Astrocyte (in vitro differentiated cells and primary cell): ENCODE measurements around the gene S100A11. TPM values are rescaled to one million over a fixed set of nuclear protein-coding genes. Genes with fewer than 3 reads are reported as not detected.

ENCODE experiments used
- DNase-seq: peaks from one replicate; pipeline ENCODE4 v3.0.0-alpha.2; 2010; ENCODE audit warnings: low read depth
- FAIRE-seq: peaks from 2 replicates; lab custom pipeline; 2011; peaks lifted over from hg19 to GRCh38; lab: Jason Lieb, UNC
- H2AFZ ChIP-seq: 2 replicates; pipeline ENCODE4 v1.6.0; 2012; ENCODE audit warnings: low read depth, low read length, inconsistent platforms
- H3K27ac ChIP-seq: 2 replicates; pipeline ENCODE4 v1.5.1; 2011; ENCODE audit warnings: low read depth, low read length, inconsistent platforms
- H3K27me3 ChIP-seq: 2 replicates; pipeline ENCODE4 v1.6.0; 2011; ENCODE audit warnings: low read length, inconsistent platforms; ENCODE audit not compliant: insufficient read depth
- H3K36me3 ChIP-seq: 2 replicates; pipeline ENCODE4 v1.5.1; 2011; ENCODE audit warnings: low read length, inconsistent platforms; ENCODE audit not compliant: insufficient read depth
- H3K4me1 ChIP-seq: 2 replicates; pipeline ENCODE4 v1.5.1; 2011; ENCODE audit warnings: low read length, inconsistent platforms; ENCODE audit not compliant: insufficient read depth
- H3K4me2 ChIP-seq: 2 replicates; pipeline ENCODE4 v1.6.0; 2012; ENCODE audit warnings: low read length, inconsistent platforms
- H3K4me3 ChIP-seq: 2 replicates; pipeline ENCODE4 v1.5.1; 2011; ENCODE audit warnings: low read depth, mild to moderate bottlenecking, low read length, inconsistent platforms; ENCODE audit not compliant: insufficient read depth
- H3K79me2 ChIP-seq: 2 replicates; pipeline ENCODE4 v1.6.0; 2012; ENCODE audit warnings: mild to moderate bottlenecking, low read length, inconsistent platforms; ENCODE audit not compliant: insufficient read depth
- H3K9ac ChIP-seq: 2 replicates; pipeline ENCODE4 v1.6.0; 2012; ENCODE audit warnings: mild to moderate bottlenecking, low read length, inconsistent platforms
- H3K9me3 ChIP-seq: 2 replicates; pipeline ENCODE4 v1.5.1; 2012; ENCODE audit warnings: low read depth, mild to moderate bottlenecking, low read length, inconsistent platforms; ENCODE audit not compliant: insufficient read depth
- H4K20me1 ChIP-seq: 2 replicates; pipeline ENCODE4 v1.6.0; 2012; ENCODE audit warnings: low read length, inconsistent platforms; ENCODE audit not compliant: insufficient read depth
- H3K27ac Mint-ChIP-seq: one replicate; pipeline ENCODE4 v1.8.0; 2021; ENCODE audit warnings: mild to moderate bottlenecking, mixed read lengths; ENCODE audit not compliant: unreplicated experiment
- H3K27me3 Mint-ChIP-seq: one replicate; pipeline ENCODE4 v1.8.0; 2021; ENCODE audit warnings: low read depth, mixed read lengths; ENCODE audit not compliant: unreplicated experiment
- H3K36me3 Mint-ChIP-seq: one replicate; pipeline ENCODE4 v1.8.0; 2021; ENCODE audit warnings: low read depth, mixed read lengths; ENCODE audit not compliant: unreplicated experiment
- H3K4me1 Mint-ChIP-seq: one replicate; pipeline ENCODE4 v1.8.0; 2021; ENCODE audit warnings: low read depth, mixed read lengths; ENCODE audit not compliant: unreplicated experiment
- H3K4me3 Mint-ChIP-seq: one replicate; pipeline ENCODE4 v1.8.0; 2021; ENCODE audit warnings: mild to moderate bottlenecking, moderate library complexity, mixed read lengths; ENCODE audit not compliant: unreplicated experiment
- H3K9me3 Mint-ChIP-seq: one replicate; pipeline ENCODE4 v1.8.0; 2021; ENCODE audit warnings: mild to moderate bottlenecking, mixed read lengths; ENCODE audit not compliant: unreplicated experiment
- EZH2 ChIP-seq: IDR thresholded peaks from 2 replicates; pipeline ENCODE4 v1.6.1; 2012; ENCODE audit warnings: mild to moderate bottlenecking, low read length, inconsistent platforms; ENCODE audit not compliant: insufficient read depth
- total RNA-seq: library from RNA; stranded (reverse); gene quantifications from 2 replicates; pipeline ENCODE4 v1.2.1, GENCODE V29; 2021
- TF ChIP-seq, protein P1 (sequence below): IDR thresholded peaks from 2 replicates; pipeline ENCODE4 v1.5.1; 2011; ENCODE audit warnings: low read depth, mild to moderate bottlenecking, inconsistent platforms, low read length, moderate library complexity; ENCODE audit not compliant: insufficient read depth

The S100A11 gene
- total RNA-seq, 1 donor from 2014 or later: 1,482 TPM

GRCh38 chr1:152020849-152021248 is 16.0 kb downstream of the S100A11 start:
- Mint-ChIP-seq H3K36me3 (no peaks in the 10 kb centered on the region), H3K27ac (no peak overlapping the region), H3K27me3 (peaks cover 11% of the 10 kb centered on the region), H3K4me1 (peaks cover 1% of the 10 kb centered on the region), H3K4me3 (no peak overlapping the region), H3K9me3 (peaks cover 2% of the 10 kb centered on the region)
- FAIRE-seq (no peak), DNase-seq (no peak)
- Histone ChIP-seq H3K4me1 (no peaks in the 10 kb centered on the region), H4K20me1 (no peaks in the 10 kb centered on the region), H3K4me2 (no peak overlapping the region), H3K27me3 (peaks cover 6% of the 10 kb centered on the region), H3K9me3 (no peaks in the 10 kb centered on the region), H2AFZ (no peak overlapping the region), H3K27ac (no peak overlapping the region), H3K9ac (no peak overlapping the region), H3K36me3 (no peaks in the 10 kb centered on the region), H3K79me2 (no peaks in the 10 kb centered on the region), H3K4me3 (no peak overlapping the region)
- no peak for TF ChIP-seq EZH2
- TF ChIP-seq, protein P1, sequence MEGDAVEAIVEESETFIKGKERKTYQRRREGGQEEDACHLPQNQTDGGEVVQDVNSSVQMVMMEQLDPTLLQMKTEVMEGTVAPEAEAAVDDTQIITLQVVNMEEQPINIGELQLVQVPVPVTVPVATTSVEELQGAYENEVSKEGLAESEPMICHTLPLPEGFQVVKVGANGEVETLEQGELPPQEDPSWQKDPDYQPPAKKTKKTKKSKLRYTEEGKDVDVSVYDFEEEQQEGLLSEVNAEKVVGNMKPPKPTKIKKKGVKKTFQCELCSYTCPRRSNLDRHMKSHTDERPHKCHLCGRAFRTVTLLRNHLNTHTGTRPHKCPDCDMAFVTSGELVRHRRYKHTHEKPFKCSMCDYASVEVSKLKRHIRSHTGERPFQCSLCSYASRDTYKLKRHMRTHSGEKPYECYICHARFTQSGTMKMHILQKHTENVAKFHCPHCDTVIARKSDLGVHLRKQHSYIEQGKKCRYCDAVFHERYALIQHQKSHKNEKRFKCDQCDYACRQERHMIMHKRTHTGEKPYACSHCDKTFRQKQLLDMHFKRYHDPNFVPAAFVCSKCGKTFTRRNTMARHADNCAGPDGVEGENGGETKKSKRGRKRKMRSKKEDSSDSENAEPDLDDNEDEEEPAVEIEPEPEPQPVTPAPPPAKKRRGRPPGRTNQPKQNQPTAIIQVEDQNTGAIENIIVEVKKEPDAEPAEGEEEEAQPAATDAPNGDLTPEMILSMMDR: no peak

DNA sequence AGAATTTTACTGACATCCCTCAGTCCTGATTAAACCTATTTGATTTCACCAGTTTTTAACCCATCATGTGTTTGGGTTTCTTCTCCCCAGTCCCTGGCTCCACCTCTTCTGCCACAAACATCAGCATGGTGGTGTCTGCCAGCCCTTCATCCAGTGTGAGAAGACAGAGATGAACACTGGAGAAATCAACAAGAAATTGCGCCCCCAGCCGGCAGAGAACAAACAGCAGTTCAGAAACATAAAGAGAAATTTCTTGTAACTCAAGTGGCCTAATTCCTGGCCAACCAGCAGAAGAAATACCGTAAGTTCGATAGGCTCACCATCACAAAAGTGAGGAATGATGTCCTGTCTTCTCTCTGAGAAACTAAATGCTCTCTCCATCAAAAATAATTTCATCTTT is 18.3 kb downstream of the S100A11 start:
- no peak overlapping the region for H3K27ac Mint-ChIP-seq
- Histone ChIP-seq H2AFZ (no peak overlapping the region), H3K4me1 (no peaks in the 10 kb centered on the region), H3K9ac (no peak overlapping the region), H3K27ac (no peak overlapping the region), H3K9me3 (no peaks in the 10 kb centered on the region), H3K4me3 (no peak overlapping the region), H4K20me1 (no peaks in the 10 kb centered on the region), H3K79me2 (no peaks in the 10 kb centered on the region), H3K27me3 (peaks cover 12% of the 10 kb centered on the region), H3K4me2 (no peak overlapping the region), H3K36me3 (no peaks in the 10 kb centered on the region)
- no peaks in the 10 kb centered on the region for H3K4me1 Mint-ChIP-seq
- no peaks in the 10 kb centered on the region for H3K36me3 Mint-ChIP-seq
- H3K4me3 Mint-ChIP-seq: no peak overlapping the region
- DNase-seq (no peak), FAIRE-seq (no peak)
- TF ChIP-seq EZH2: no peak
- TF ChIP-seq, protein P1: peak; percentile 18
- H3K9me3 Mint-ChIP-seq: peaks cover 2% of the 10 kb centered on the region
- peaks cover 8% of the 10 kb centered on the region for H3K27me3 Mint-ChIP-seq

DNA sequence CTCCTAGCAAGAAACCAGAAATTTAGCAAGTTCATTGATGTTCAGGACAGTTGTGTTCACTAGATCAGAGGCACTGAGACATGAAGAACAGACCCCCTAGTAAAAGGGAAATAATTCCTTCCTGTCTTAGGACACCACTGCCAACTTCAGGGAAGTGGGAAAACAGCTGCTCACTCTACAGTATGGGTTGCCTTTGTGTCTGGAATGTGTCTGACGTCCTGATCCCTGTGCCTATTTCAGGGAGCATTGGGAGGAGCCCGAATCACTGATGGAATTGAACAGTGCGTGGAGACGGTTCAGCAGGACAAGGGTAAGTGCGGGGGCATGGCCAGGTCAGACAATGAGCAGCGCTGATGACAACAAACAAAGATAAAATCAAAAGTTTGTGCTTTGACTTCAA is 21.0 kb downstream of the S100A11 start:
- no peak overlapping the region for H3K27ac Mint-ChIP-seq
- peaks cover 3% of the 10 kb centered on the region for H3K27me3 Mint-ChIP-seq

More for the DNA sequence above, 21.0 kb downstream of the S100A11 start:
- Histone ChIP-seq H3K4me3 (no peak overlapping the region), H2AFZ (no peak overlapping the region), H3K4me1 (no peaks in the 10 kb centered on the region), H3K79me2 (no peaks in the 10 kb centered on the region), H3K4me2 (no peak overlapping the region), H3K27me3 (peaks cover 9% of the 10 kb centered on the region), H3K36me3 (no peaks in the 10 kb centered on the region), H3K9me3 (no peaks in the 10 kb centered on the region), H3K9ac (no peak overlapping the region), H4K20me1 (no peaks in the 10 kb centered on the region), H3K27ac (no peak overlapping the region)
- no peaks in the 10 kb centered on the region for H3K4me1 Mint-ChIP-seq
- FAIRE-seq (no peak), DNase-seq (no peak)
- TF ChIP-seq, protein P1: no peak
- TF ChIP-seq EZH2: no peak
- no peak overlapping the region for H3K4me3 Mint-ChIP-seq
- H3K9me3 Mint-ChIP-seq: no peaks in the 10 kb centered on the region
- no peaks in the 10 kb centered on the region for H3K36me3 Mint-ChIP-seq
